ENCODE measurements around the gene MEN1.

MEN1 gene

DNA sequence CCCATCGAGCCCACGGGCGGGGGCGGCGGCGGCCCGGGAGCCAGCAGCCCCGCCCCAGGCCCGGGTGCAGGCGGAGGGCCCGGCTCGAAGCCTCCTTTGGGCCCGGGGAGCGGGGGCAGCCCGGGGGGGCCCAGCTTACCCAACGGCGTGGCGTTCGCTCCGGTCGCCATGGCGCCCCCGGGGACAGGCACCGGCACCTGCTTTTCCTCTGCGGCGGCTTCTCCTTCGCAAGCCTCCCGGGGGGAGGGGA, 32.2 kb downstream of the MEN1 start:
- DNase-seq = no peak

DNA sequence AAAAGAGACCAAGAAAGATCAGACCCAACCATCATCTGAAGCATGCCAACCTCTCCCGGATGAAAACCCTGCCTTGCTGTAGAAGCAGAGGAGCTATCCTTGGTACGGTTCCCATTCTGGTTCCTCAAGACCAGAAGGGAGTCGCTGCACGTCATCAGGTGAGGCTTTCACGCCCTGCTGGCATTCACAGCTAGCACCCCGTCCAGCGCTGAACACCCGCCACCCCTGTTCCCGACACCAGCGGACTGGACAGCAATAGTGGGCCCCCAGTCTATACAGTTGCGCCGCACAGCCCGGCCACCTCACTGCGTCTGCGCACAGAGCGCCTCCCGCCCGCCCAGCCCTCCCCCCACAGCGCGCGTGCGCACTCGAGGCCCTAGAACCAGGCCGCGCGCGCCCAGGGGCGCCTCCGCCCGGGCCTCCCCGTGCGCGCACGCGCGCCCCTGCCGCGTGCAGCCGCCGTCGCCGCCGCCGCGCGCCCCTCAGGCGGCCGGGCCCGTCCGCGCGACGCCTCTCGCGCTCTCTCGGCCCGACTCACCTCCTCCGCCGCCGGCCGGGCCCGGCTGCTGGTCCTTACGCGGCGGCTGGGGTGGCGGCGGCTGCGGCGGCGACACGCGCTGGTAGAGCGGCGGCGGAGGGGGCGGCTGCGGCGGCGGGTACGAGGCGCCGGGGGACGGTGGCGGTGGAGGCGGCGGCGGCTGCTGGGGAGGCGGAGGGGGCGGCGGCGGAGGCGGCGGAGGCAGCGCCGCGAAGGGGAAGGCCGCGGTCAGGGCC, 32.7 kb downstream of the MEN1 start:
- DNase-seq = peak; percentile 25

DNA sequence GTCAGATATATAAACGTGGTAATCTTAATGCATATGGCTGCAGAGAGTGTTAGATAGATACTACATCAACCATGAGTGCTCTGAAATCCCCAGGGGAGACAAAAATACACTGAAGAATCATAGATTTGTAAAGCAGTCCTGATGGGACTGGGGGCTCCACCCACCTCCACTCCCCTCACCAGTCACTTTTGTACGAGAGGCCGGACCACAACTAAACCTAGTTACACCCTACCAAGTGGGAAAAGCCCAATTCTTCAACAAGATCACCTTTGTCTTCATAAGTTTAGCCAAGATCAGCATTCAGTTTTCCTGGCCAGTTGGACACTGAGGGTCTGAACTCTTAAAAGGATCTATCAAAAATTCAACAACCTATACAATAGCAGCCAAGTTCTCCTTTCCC, 33.5 kb downstream of the MEN1 start:
- no peak for DNase-seq

DNA sequence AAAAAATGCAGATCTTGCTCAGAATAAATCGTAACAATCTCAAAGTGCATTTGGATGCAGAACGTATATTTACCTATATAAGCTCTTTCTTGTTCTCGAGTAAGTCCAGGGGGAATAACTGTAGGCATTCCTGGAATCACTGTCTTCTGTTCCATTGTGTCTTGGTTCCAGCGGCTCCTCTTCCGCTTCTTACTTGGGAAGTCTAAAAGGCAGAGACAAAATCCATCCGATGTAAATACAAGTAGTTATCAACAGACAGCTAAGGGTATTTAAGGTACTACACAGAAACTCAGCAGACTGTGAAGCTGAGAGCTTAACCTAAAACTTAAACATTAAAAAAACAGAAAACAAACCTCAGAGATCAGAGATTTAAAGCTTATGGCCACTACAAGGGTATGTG, 33.9 kb downstream of the MEN1 start:
- DNase-seq = no peak

DNA sequence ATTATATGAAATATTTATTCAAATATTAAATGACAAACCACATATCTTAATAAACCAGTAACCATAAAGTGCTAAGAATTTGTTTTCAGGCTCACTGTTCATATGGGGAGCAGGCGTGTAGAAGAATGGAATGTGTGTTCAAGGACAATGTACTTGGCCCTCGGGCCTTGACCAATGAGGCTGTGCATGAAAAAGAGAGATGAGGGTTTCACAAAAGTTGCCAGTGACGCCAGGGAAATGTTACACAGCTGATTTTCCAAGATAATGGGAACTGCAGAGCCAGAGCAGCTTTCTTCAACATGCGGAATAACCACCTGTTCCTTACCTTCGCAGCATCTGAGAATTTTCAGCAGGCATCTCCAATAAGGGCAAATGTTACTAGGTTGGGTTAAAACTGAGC, 36.2 kb downstream of the MEN1 start:
- no peak for DNase-seq

DNA sequence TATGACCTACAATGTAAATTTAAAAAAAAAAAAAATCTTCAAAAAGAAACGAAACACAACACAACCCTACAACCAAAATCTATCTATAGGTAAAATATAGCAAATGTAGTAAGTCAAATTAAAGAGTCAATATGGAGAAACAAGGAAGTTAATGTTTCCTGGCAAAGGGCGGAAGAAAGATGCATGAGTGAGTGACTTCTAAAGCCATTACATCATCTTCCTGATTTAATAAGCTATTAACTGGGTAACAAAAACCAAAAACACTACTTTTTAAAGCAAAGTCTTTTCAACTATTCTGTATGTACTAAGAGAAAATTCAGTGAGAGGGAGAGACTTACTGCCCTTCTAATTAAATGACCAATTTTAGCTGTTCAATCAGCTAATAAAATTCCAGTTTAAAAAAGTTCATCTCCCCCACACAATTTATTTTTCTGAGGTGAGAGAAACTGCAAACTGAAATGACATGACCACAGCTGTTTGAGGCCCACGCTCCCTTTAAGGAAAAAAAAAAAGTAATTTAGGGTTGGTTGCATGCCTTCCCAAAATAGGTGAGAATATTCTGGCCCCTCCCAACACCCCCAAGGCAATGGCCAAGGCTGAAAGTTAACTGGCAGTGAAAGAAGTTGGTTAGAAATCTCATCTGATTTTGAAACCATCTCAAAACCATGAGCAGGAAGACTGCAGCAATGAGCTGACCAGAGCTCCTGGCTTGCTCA, 37.9 kb downstream of the MEN1 start:
- no peak for DNase-seq

DNA sequence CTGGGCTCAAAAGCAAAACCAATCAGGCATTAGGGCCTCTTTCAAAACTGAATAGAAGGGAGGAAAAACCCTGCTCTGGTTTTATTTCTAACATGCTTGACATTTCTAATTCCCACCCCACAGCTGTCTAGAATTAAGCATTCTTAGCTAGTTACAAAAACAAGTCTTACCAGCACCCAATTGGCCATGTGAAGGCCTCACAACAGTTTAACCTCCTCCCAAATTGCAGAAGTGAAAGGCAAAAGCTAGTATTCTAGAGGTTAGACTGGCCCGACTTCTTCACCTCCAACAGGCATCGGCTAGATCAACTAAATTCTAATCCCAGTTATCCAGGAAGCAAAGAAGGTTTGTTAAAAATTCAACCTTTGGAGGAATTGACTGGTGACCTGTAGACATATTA, 38.5 kb downstream of the MEN1 start:
- no peak for DNase-seq

DNA sequence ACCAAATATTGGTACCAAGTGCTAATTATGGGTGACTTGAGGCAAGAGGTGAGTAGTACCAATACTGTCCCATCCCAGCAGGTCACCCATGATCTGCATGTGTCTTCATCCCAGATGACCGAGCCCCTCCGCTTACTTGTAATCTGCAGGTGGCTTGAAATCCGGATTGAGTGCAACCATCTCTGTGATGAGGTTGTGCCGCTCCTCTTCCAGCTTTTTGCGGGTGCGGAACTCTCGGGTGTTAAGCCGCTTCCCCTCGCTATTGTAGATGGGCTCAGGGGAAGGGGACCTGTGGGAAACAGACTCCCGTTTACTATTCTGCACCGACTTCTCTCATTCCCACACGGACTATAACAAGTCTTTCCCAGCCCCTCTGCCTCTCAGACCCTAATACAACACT, 40.2 kb downstream of the MEN1 start:
- DNase-seq = no peak

DNA sequence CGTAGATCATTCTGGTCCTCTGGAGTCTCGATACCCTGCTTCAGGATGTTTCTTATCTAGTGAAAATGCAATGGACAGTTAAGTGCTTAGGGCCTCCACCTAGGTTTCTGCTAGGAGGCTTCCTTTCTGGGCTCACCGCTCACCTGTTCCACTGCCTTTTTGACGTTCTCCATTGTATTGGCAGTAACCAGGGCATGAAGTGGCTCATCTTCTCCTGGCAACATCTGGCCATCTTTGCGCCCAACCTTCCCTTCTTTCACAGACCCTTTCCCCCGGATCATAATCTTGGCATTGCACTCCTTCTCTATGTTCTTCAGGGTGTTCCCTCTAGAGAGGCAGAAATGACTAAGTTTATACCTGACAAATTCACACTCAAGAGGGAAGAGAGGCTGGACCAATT, 41.1 kb downstream of the MEN1 start:
- DNase-seq = no peak

DNA sequence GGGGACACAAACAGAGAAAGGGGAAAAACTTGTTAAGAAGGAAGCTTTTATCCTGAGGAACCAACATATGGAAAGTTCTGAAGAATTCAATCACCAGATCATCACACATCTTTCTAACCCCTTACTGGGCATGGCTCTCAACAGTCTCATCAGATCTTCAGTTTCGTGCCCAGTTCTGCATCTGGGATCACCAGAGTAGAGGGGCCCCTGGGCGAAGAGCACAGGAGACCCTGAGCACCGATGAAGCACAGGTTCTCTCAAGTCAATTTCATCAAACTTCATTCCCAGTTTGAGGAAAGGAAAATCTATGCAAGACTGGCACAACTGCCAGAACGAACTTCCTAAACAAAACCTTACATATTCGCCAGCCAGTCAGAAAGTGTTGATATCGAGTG, 42.1 kb downstream of the MEN1 start:
- DNase-seq = no peak

DNA sequence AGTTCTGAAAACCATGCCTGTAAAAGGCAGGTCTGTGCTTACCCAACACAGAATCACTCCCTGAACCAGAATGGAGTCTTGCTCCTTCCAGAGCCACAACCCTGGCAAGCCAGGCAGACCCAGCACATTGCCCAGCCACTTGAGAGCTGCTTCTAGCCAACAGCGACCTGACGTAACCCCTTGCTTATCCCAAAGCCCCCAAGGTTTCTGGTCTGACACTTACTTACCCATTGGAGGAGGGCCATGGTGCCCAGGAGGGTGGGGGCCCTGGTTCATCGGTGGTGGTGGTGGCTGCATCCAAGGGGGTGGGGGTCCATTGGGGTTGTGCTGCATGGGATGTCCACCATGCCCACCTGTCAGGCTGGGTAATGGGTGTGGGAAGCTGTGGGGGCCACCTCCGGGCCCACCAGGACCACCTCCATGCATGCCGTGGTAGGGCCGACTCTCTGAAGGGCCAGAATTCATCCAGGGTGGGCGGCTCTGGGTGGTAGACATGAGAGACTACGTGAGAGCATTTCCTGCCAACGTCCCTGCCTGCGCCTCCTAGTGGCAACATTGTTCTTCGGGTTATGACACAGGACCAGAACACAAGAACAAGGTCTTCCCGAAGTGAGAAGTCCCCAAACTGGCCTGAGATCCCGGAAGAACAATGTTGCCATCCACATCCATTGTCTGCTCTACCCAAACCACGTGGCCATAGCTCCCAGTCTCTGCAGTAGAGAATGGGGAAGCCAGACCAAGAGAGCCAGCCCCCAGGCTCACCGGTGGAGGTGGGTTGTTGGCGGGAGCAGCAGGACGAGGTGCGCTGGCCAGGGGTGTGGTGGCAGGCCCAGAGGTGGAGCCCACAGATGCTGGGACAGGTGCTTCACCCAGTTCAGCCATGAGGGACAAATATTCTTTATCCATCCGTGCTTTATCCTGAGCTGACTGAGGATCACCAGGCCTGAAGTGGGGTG, 42.7 kb downstream of the MEN1 start:
- DNase-seq = no peak

DNA sequence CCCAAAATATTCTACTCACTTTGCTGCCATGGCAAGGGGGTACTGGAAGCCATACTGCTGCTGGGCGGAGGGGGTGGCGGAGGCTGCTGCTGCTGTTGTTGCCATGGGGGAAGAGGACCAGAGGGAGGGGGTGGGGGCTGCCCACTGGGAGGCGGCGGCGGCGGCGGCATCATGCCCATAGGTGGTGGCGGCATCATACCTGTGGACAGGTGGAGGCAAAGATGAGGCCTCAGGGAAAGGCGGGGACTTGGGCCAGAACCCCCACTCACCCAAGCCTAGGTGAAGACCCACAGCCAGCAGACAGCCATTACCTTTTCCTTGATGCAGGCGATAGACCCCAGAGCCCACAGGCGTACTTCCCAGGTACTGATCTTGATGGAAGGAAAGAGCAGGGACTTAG, 43.5 kb downstream of the MEN1 start:
- no peak for DNase-seq

DNA sequence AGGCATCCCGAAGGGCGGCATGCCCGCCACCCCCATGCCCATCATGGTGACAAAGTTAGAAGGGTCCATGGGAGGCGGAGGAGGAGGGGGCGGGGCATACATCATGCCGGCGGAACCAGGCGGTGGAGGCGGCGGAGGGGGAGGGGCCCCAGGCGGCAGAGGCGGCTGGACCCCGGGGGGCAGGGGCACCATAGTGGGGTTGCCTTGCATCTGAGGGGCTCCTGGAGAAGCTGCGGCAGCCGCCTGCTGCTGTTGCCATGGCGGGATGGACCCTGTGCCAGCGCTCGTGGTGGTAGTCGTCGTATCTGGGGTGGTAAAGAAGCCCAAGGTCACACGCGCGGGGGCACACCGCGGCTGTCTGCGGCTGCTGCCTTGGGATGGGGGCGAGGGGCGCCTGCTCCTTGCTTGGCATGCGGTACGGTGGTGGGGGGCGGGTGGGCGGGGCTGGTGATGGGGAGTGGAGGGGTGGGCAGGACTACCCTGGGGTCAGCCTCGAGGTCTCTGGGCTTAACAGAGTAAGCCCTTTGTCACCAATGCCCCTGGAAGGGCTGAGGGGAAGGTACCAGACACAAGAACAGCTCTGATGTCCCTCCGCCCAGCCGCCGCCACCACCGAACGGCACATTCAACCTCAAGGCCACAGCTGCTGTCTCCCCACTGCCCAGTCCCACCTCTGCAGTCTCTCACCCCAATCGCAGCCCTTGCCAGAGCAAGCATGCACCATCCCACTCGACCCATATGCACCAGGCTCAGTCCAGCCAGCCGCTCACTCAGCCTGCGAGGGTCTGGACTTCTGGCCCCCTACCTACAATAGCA, 44.3 kb downstream of the MEN1 start:
- no peak for DNase-seq

DNA sequence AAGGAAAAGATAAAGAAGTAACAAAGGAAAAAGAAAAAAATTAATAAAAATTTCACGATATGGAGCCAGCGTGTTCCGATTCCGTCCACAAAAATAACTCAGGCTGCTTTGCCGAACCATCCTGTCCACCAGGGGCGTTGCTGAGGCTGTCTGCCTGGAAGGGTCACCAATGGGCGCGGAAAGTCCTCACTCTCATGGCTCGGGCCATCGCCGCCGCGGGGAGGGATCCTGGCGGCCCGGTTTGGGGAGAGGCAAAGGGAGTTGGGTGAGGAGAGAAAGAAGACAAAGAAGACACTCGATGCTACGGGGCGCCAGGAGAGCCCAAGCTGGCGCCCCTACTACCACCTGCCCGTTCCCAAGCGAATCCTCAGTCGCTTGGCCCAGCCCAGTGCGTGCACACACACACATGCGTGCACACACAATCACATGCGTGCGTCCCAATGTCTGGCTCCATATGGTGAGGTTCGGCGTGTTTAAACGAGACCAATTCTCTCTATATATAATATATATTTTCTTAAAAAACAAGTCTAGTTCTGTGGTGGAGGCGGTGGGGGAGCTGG, 45.0 kb downstream of the MEN1 start:
- no peak for DNase-seq

DNA sequence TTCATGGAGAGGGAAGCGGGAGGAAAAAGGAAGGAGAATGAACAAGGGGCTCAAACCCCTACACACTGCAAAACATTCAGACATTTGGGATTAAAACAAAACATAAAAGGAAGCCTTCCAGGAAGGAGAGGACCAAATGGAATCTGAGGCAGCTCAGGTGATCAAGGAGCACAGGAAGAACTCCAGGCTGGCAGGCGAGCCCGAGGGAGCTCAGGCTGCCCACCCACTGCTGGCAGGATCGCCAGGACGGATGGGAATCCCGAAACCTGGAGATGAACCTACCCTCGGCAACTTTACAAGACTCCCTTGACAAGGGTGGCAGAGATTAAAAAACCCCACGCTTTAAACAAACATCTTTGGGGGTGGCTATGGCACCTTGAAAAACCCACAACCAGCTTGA, 45.6 kb downstream of the MEN1 start:
- no peak for DNase-seq

DNA sequence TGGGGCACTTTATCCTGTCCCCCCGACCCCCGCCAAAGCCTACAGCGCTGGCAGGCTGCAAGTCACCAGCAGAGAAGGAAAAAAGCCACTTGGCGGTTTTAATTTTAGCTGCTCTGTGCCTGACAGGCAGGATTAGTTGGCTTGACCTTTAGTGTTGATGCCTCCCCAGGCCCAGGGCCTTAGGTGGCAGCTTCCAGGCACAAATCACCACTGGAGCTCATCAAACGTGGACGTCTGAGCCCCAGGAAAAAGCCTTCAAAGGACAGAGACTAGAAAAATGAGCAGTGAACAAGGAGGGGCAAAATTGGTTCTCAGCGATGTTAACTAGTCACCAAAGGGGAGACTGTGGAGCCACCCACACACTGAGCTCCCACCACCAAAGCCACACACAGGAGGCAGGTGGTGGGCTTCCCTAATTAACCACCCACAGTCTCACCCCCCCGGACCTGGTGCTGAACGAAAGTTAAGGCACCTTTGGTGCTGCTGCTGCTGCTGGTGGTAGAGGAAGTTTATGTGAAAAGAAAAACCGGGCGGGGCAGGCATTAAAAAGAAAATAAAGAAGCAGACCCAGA, 46.2 kb downstream of the MEN1 start:
- DNase-seq = no peak

DNA sequence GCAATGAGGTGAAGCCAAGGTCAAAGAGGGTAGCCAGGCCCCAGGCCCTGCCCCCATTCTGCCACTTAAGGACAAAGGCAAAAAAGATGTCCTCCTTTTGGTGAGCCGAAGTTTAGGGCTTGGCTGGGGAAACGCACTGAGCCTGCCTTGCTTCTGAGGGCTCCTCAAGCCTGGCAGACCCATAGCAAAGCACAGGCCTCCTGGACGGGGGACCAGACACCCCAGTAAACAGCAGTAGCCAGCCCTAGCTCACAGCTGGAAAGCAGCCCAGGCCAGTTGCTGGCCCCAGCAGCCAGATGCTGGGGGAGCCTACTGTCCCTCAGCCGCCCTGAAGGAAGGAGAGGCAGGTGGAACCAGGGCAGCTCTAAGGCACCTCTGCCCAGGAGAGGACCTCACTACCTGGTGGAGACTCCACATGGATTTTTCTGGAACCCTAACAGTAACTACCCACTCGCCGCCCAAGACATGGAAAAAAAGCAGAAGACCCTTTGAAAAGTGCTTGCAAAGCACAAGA, 46.8 kb downstream of the MEN1 start:
- DNase-seq = no peak

DNA sequence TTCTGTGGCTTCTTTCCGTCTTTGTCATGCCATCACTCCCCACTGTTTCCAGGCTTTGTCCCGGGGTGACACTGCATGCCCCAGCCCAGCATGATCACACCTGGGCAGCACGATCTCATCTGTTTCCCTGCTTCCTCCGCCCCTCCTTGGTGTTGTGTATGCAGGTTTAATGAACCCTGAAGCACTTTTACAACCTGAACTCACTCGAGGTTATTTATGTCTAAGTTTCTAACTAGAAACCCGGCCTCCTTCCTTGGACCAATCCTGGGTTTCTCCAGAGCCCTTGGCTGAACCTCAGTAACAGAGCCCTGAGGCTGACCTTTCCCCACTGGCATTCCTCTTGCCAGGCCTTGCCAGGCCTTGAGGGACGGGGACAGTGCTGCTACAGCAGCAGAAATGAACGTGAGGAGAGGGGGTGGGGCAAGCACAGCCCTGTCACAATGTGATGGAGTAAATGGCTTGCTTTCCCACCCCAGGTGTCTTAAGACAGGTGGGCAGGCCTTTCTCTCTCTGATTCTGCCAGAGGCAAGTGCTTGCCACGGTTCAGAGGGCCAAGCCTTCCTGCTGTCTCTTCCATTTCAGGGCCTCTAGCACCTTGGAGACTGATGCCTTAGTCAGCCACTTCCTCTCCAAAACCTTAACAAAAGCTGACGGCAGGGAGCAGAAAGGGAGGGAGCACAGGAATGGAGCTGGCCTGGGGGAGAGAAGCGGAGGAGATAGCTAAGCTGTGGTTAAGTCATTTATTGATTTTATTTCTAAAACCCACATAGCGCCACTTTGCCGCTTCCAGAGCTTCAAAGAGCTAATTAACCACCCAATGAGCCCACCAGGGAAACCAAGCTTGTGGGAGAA, 47.5 kb downstream of the MEN1 start:
- DNase-seq = peak; percentile 81

DNA sequence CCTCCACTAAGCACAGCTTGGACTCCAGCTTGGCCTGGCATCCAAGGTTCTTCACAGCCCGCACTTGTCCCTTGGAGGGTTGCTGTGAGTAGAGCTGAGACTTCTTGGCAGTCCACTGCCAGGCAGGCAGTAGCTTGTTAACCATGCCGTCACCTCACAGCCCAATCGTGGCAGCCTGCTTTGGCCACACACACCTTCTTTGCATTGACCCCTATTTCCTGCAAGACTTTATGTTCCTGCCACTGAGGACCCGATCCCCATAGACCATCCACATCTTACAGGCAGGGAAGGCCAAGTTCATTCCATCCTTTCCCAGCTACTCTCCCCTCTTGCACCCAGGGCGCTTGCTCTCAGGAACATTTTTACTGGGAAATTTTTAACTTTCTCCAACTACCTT, 48.1 kb downstream of the MEN1 start:
- no peak for DNase-seq

DNA sequence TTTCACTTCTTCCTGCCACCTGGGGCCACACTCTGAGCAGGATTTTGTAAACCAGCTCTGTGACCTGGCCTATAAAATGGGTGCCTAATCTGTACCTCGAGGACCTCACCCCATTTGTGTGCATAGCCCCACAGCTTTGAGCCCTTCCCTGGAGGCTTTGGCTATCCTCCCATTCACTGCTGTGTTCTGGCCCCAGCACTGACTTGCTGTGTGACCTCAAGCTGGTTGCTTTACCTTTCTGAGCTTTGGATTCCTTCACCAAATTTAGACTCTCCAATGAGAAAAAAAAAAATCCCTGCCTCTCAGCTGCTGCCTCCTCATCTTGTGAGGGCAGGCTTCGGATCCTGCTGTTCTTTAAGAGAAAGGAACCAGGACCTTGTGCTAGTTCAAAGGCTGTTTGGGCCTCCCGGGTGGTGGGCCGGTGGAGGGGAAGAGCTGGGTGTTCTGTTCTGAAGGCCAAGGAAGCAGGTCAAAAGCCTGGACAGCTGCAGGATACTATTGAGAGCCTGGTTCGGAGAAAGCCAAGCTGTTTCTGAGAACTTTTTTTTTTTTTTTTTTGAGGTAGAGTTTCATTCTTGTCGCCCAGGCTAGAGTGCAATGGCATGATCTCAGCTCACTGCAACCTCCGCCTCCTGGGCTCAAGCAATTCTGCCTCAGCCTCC, 49.5 kb downstream of the MEN1 start:
- no peak for DNase-seq
